ENCODE measurements around the gene USP11. TPM values are rescaled to one million over a fixed set of nuclear protein-coding genes. Genes with fewer than 3 reads are reported as not detected.

Gene USP11
- total and polyA plus RNA-seq, 7 donors, result 4.9 to 37.7 (median 21.8) TPM

DNA sequence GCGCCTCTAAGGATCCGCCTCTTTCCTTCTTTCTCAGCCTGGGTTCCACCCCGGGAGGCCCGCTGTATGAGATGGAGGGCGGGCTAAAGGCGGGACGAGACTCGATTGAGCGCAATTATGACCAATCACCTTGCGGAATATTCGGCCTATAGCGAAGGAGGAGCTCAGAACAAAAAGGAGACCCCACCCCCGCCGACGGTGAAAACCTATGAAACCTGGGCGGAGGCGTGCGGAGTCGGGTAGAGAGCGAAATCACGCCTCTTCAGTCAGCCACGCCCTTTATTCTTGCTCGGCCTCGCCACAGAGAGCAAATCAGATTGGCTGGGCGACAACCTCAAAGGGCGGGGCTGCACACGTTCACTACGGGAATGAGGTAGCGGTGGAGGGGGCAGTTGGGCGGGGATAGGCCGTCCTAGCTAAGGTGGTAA is 14.9 kb upstream of the USP11 start:
- H3K9me3 ChIP-seq, result no peaks in the 10 kb centered on the region
- intact Hi-C loops (cut with DNase I), result loop anchor here (2.0 kb wide), 1 partner anchor 15 kb away; the partner anchor contains the start of gene USP11
- 0 to 1% methylated on average over 31 of the region's 31 CpGs for WGBS, 2 donors
- TF ChIP-seq CTCF (IDR thresholded peaks at IDR 0.05) (no peak), POLR2AphosphoS5 (IDR thresholded peaks at IDR 0.05) (peak in 1 of 4 donors; percentile 51), POLR2A (IDR thresholded peaks at IDR 0.05) (peak in 1 of 2 donors; percentile 13)
- peak overlapping the region; percentile 42 to 97 (median 86) for H3K4me3 ChIP-seq
- peak; percentile 99 for DNase-seq
- H3K27ac ChIP-seq, result peak overlapping the region; percentile 96 to 99 (median 98)
- peaks cover 10 to 36% (median 26%) of the 10 kb centered on the region in 4 donors for H3K36me3 ChIP-seq
- H3K4me1 ChIP-seq, result peaks cover 0 to 42% (median 21%) of the 10 kb centered on the region in 4 donors
- no peaks in the 10 kb centered on the region for H3K27me3 ChIP-seq

- Histone ChIP-seq H3K4me1 (peaks cover 0 to 42% (median 21%) of the 10 kb centered on the region in 4 donors), H3K4me3 (peak within 1 kb of the TSS; percentile 42 to 97 (median 86)), H3K9me3 (no peaks in the 10 kb centered on the region), H3K36me3 (peaks cover 6 to 35% (median 22%) of the 10 kb centered on the region in 4 donors), H3K27me3 (no peaks in the 10 kb centered on the region), H3K27ac (peak within 1 kb of the TSS; percentile 96 to 99 (median 98))
- 0% methylated on average over 61 of the region's 61 CpGs for WGBS, 2 donors
- TF ChIP-seq POLR2AphosphoS5 (IDR thresholded peaks at IDR 0.05), result peak; percentile 91 to 97 (median 94)
- no peak for TF ChIP-seq EP300 (IDR thresholded peaks at IDR 0.05)
- no peak for TF ChIP-seq CTCF (IDR thresholded peaks at IDR 0.05)
- peak; percentile 68 to 72 for TF ChIP-seq POLR2A (IDR thresholded peaks at IDR 0.05)
- peak; percentile 91 for DNase-seq
- intact Hi-C loops (cut with DNase I), result loop anchor here (2.0 kb wide), 1 partner anchor 14 kb away; the partner anchor contains the start of gene USP11
Observed at GRCh38 chrX:47218280-47218919, 14.4 kb upstream of the USP11 start, which contains the start of gene CDK16. CDK16 (plus strand) TSS chrX:47218681; CDS start chrX:47223558, 4,877 bp downstream.

GRCh38 chrX:47218920-47219815 is 13.6 kb upstream of the USP11 start:
- Histone ChIP-seq H3K27ac (peak overlapping the region; percentile 96 to 99 (median 98)), H3K4me3 (peak overlapping the region; percentile 42 to 97 (median 86)), H3K4me1 (peaks cover 0 to 42% (median 21%) of the 10 kb centered on the region in 4 donors), H3K9me3 (no peaks in the 10 kb centered on the region), H3K27me3 (no peaks in the 10 kb centered on the region), H3K36me3 (peaks cover 13 to 35% (median 22%) of the 10 kb centered on the region in 4 donors)
- DNase-seq, result peak; percentile 77
- 1% methylated on average over 58 to 60 of the region's 60 CpGs for WGBS, 2 donors
- TF ChIP-seq POLR2AphosphoS5 (IDR thresholded peaks at IDR 0.05) (no peak), CTCF (IDR thresholded peaks at IDR 0.05) (no peak), EP300 (IDR thresholded peaks at IDR 0.05) (no peak), POLR2A (IDR thresholded peaks at IDR 0.05) (no peak)
- intact Hi-C loops (cut with DNase I), result loop anchor here (2.0 kb wide), 1 partner anchor 14 kb away; the partner anchor contains the start of gene USP11

DNA sequence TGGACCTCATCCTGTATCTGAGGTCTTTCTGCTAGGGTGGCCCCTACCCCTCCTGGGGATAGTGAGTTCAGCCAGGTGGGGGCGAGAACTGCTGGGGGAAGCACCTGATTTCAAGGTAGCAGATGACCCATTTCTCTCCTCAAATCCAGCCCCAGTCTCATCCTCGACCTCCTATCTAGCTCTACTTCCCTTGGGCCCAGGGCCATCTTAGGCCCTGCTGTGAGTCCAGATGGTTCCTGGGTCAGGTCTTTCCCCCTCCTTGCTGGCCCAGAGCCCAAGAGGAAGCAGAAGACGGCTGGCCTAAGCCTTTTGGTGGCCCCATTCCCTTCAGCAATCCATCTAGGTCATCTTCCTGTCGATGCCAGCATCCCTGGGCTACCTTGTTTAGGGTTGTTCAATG is 11.1 kb upstream of the USP11 start:
- H3K4me3 ChIP-seq, result no peak overlapping the region
- H3K9me3 ChIP-seq, result no peaks in the 10 kb centered on the region
- peaks cover 16 to 38% (median 28%) of the 10 kb centered on the region in 4 donors for H3K36me3 ChIP-seq
- TF ChIP-seq POLR2A (IDR thresholded peaks at IDR 0.05) (no peak), CTCF (IDR thresholded peaks at IDR 0.05) (no peak), POLR2AphosphoS5 (IDR thresholded peaks at IDR 0.05) (no peak), EP300 (IDR thresholded peaks at IDR 0.05) (no peak)
- intact Hi-C loops (cut with DNase I), result no loop called here
- 52 to 71% methylated on average over 4 of the region's 4 CpGs for WGBS, 2 donors
- no peak for DNase-seq
- H3K27me3 ChIP-seq, result no peaks in the 10 kb centered on the region
- H3K27ac ChIP-seq, result no peak overlapping the region
- peaks cover 0 to 33% (median 16%) of the 10 kb centered on the region in 4 donors for H3K4me1 ChIP-seq

Data from sigmoid colon (tissue), 7 donors.